K562 (cell line): ENCODE measurements around the gene MRPL10. TPM values are rescaled to one million over a fixed set of nuclear protein-coding genes. Genes with fewer than 3 reads are reported as not detected.

Experiments
- DIDO1 ChIP-seq: fragments of 450-650 bp; IDR thresholded peaks from 2 replicates; pipeline ENCODE4 v1.6.1; 2016; ENCODE audit warnings: low read depth, missing biosample characterization, missing genetic modification characterization
- MBD1 ChIP-seq: fragments of 250-450 bp; sonication (Bioruptor Pico); IDR thresholded peaks from 2 replicates; pipeline ENCODE4 v1.8.0; 2022; ENCODE audit warnings: inconsistent platforms
- NCOA4 ChIP-seq: fragments of 450-650 bp; IDR thresholded peaks from 2 replicates; pipeline ENCODE4 v1.6.1; 2018; ENCODE audit warnings: mild to moderate bottlenecking; ENCODE audit not compliant: partially characterized antibody
- PRDM10 ChIP-seq: fragments of 450-650 bp; IDR thresholded peaks from 2 replicates; pipeline ENCODE4 v1.6.1; 2018; ENCODE audit not compliant: partially characterized antibody
- PTTG1 ChIP-seq: fragments of 450-650 bp; IDR thresholded peaks from 2 replicates; pipeline ENCODE4 v1.6.1; 2016; ENCODE audit warnings: low read depth, mild to moderate bottlenecking, missing genetic modification characterization, missing compliant biosample characterization
- PYGO2 ChIP-seq: fragments of 450-650 bp; IDR thresholded peaks from 2 replicates; pipeline ENCODE4 v1.6.1; 2016; ENCODE audit warnings: mild to moderate bottlenecking, missing genetic modification characterization, moderate library complexity, missing compliant biosample characterization
- RB1 ChIP-seq: fragments of 450-650 bp; IDR thresholded peaks from 2 replicates; pipeline ENCODE4 v1.6.1; 2017; ENCODE audit warnings: low read depth, mild to moderate bottlenecking
- RBM25 ChIP-seq: fragments of 200-400 bp; formaldehyde crosslinking; IDR thresholded peaks from 2 replicates; pipeline ENCODE4 v1.6.1; 2018; ENCODE audit warnings: low read length, low read depth, moderate library complexity; ENCODE audit not compliant: severe bottlenecking
- SMC3 ChIP-seq: conservative IDR thresholded peaks from 2 replicates; pipeline ENCODE4 v1.6.1; 2011; ENCODE audit warnings: low read depth, low read length, improper control_type of control experiment; ENCODE audit not compliant: insufficient read depth
- TAF7 ChIP-seq: fragments of 450-650 bp; IDR thresholded peaks from 2 replicates; pipeline ENCODE4 v1.6.1; 2016; ENCODE audit warnings: missing genetic modification characterization, missing compliant biosample characterization
- ZNF121 ChIP-seq: sonication (generic); formaldehyde crosslinking; conservative IDR thresholded peaks from 2 replicates; pipeline ENCODE4 v1.8.0; 2022; ENCODE audit warnings: missing genetic modification reagents
- ZNF274 ChIP-seq: IDR thresholded peaks from 2 replicates; pipeline ENCODE4 v1.6.1; 2011; ENCODE audit warnings: low read depth, mild to moderate bottlenecking, low read length, moderate library complexity, borderline replicate concordance
- ZNF445 ChIP-seq: fragments of 250-450 bp; sonication (Bioruptor Pico); IDR thresholded peaks from 2 replicates; pipeline ENCODE4 v1.4.0; 2020; ENCODE audit warnings: low read depth, mild to moderate bottlenecking, moderate library complexity
- ZNF766 ChIP-seq: fragments of 200-800 bp; sonication (Bioruptor generic); conservative IDR thresholded peaks from 2 replicates; pipeline ENCODE4 v1.6.1; 2016; ENCODE audit warnings: missing genetic modification characterization, missing compliant biosample characterization
- polyA plus RNA-seq, 8 experiments: library from polyadenylated mRNA; depleted of rRNA in 4 of 8; stranded (reverse) in 5 of 8; unstranded in 3 of 8; fragments of >200 nt; fragmentation: Nextera tagmentation in 2 of 8; fragmentation: Illumina TruSeq in 1 of 8; extraction: Ambion mirVana in 2 of 8; extraction: Trizol in 1 of 8; gene quantifications; 2 replicates each; pipeline versions ENCODE4 v1.2.1 to v1.2.3, GENCODE V29; 2011 to 2014; ENCODE audit warnings: inconsistent platforms in 1 of 8, missing spikeins in 1 of 8
- total RNA-seq, 7 experiments: library from RNA; depleted of rRNA in 6 of 7; stranded (reverse); fragments of >200 nt in 6 of 7; fragmentation: Illumina TruSeq in 2 of 7; extraction: Trizol in 2 of 7; gene quantifications; 2 replicates each; pipeline versions ENCODE4 v1.2.1 to v1.2.3, GENCODE V29; 2011 to 2021; ENCODE audit warnings: low replicate concordance in 1 of 7
- TF ChIP-seq, protein P1 (sequence below): fragments of 200-800 bp; sonication (Bioruptor generic); IDR thresholded peaks from 2 replicates; pipeline ENCODE4 v1.6.1; 2017; ENCODE audit warnings: missing genetic modification characterization, missing compliant biosample characterization
- TF ChIP-seq, protein P2 (sequence below), 2 experiments: fragments of 250-450 bp in 1 of 2; fragments of 450-650 bp in 1 of 2; sonication (Bioruptor Pico) in 1 of 2; IDR thresholded peaks; 2 replicates each; pipeline versions ENCODE4 v1.6.1 to v1.8.0; 2016 to 2021; ENCODE audit warnings: mild to moderate bottlenecking in 2 of 2, moderate library complexity in 2 of 2, missing compliant biosample characterization in 1 of 2, missing genetic modification characterization in 1 of 2
- TF ChIP-seq, protein P3 (sequence below): fragments of 250-450 bp; sonication (Bioruptor Pico); IDR thresholded peaks from 2 replicates; pipeline ENCODE4 v1.5.0; 2020; ENCODE audit warnings: mild to moderate bottlenecking

The MRPL10 gene
- total and polyA plus RNA-seq, 9 of the 15 experiments (the other 6 are each of a cell fraction or from before 2014, with no cell fraction given): 27.8 to 105 (median 67.3) TPM

DNA sequence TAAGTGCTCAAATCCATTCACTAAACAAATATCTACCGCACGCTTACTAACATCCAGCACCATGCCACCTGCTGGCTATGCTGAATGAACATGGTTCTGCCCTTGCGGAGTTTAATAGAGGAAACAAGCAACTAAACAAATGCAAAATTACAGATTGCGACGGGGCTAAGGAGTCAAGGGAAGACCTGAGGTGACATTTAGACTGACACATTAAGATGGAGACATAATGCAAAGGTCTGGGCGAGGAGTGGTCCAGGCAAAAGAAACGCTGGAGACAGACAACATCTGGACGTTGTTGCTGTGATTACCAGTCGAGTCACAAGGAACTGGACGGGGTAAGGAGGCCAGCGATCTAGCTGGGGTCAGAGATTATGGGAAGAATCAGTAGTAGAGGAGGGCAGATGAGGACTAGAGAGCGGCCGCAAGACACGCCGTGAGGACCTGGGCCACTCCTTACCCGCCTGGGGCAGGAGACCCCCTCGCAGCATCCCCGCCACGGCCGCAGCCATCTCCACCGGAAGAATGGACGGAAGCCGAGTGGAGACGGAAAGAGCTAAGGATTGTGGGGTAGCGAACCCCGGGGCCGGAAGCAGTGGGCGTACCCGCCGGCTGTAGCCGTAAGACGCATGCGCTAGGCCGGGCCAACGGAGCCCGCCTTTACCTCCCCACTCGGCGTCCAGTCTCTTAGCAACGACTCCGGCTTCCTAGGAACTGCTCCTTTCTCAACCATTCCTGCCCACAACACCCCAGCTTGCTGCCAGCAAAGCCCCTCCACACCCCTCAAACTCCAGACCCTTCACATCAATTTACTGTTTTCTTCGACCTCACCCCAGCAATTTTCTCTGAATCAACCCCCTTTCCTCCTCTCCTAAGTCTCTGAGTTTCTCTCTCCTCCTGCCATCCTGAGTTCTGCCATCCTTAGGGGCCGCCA lies at the start of gene MRPL10, which contains the start of gene LRRC46 (continued):
- TF ChIP-seq, protein P1, sequence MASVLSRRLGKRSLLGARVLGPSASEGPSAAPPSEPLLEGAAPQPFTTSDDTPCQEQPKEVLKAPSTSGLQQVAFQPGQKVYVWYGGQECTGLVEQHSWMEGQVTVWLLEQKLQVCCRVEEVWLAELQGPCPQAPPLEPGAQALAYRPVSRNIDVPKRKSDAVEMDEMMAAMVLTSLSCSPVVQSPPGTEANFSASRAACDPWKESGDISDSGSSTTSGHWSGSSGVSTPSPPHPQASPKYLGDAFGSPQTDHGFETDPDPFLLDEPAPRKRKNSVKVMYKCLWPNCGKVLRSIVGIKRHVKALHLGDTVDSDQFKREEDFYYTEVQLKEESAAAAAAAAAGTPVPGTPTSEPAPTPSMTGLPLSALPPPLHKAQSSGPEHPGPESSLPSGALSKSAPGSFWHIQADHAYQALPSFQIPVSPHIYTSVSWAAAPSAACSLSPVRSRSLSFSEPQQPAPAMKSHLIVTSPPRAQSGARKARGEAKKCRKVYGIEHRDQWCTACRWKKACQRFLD (CRISPR knock-in tag): peak; percentile 62; the same call in 1 of the 2 replicates
- TF ChIP-seq, protein P2, sequence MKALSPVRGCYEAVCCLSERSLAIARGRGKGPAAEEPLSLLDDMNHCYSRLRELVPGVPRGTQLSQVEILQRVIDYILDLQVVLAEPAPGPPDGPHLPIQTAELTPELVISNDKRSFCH (CRISPR knock-in tag; IDR thresholded peaks at IDR 0.05): no peak
- TF ChIP-seq, protein P2 (tag; IDR thresholded peaks at IDR 0.05): no peak
- no peak for TF ChIP-seq PTTG1
- TF ChIP-seq SMC3: no peak
- TF ChIP-seq PYGO2 (tag): no peak
- peak; percentile 29 for TF ChIP-seq PRDM10
- TF ChIP-seq ZNF274: no peak
- no peak for TF ChIP-seq ZNF766 (CRISPR knock-in tag)
- TF ChIP-seq TAF7: peak; percentile 75; the same call in 1 of the 2 replicates
- TF ChIP-seq RB1: peak; percentile 82
- TF ChIP-seq ZNF445 (CRISPR knock-in tag): no peak
- TF ChIP-seq ZNF121 (CRISPR knock-in tag): no peak
- no peak for TF ChIP-seq RBM25
- no peak for TF ChIP-seq NCOA4
- TF ChIP-seq, protein P3, sequence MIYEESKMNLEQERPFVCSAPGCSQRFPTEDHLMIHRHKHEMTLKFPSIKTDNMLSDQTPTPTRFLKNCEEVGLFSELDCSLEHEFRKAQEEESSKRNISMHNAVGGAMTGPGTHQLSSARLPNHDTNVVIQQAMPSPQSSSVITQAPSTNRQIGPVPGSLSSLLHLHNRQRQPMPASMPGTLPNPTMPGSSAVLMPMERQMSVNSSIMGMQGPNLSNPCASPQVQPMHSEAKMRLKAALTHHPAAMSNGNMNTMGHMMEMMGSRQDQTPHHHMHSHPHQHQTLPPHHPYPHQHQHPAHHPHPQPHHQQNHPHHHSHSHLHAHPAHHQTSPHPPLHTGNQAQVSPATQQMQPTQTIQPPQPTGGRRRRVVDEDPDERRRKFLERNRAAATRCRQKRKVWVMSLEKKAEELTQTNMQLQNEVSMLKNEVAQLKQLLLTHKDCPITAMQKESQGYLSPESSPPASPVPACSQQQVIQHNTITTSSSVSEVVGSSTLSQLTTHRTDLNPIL: no peak
- TF ChIP-seq MBD1 (CRISPR knock-in tag): no peak
- TF ChIP-seq DIDO1 (tag): peak; percentile 70; the same call in 1 of the 2 replicates
